NCI-H1417 treated with DMSO at 0.1 percent for 48 hours (cell line): ENCODE measurements around the gene ETDC.

Experiments
- DNase-seq: peaks from one replicate; lab custom pipeline; 2025; lab: John Stamatoyannopoulos, UW

Gene ETDC

DNA sequence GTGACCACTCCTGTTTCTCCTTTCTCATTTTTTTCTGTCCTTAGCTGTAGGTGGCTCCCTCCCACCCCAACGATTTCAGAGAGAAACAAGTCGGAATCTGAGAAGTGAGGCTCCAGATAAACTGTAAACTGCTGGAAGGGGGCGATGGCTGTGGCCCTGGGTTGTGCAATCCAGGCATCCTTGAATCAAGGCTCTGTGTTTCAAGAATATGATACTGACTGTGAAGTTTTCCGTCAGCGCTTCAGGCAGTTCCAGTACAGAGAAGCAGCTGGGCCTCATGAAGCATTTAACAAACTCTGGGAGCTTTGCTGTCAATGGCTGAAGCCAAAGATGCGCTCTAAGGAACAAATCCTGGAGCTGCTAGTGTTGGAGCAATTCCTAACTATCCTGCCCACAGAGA, 37.7 kb downstream of the ETDC start:
- DNase-seq, result no peak

DNA sequence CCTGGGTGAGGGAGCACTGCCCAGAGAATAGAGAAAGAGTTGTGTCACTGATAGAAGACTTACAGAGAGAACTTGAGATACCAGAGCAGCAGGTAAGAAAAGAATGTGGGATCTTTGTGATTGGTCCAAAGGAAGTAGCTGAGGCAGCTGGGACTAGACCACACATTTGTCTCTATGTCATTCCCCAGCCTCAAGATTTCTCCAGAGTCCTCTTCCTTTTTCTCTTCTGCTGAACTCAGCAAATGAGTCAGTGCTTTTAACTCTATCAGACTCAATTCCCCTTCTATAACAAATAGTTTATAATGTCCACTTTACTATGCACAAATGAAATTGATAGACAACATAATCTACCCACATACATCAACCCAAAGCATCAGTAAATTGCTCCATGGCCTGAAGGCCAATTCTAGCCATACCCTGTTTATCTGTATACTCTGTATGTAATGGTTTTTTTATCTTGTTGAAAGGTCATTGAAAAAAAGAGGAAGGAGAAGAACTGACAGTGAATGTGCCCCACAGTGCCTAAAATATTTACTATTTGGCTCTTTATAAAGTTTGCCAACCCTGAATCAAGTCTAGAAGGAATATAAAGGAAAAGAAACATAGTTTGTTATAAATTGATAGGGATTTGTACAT, 38.2 kb downstream of the ETDC start:
- DNase-seq, result no peak

DNA sequence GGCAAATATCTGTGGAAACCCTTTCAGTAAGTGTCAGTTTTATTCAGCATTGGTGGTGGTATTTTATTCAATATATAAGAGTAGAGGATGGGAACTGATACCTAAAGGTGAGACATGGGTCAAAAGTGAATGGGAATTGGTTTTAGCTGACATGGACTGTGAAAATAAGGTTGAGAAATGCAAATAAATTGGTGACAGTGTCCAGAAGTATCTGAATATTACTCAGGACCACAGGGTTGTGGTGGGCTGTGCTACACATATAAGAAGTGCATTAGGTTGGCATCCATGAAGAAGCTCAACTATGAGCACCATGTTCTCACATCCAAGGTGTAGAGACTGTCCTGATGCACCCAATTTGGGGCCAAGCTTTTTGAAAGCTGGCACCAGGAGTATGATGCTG, 45.0 kb downstream of the ETDC start:
- DNase-seq, result no peak
